HepG2 (cell line): Measurements from ENCODE around the gene SPCS2. TPM values are rescaled to one million over a fixed set of nuclear protein-coding genes. Genes with fewer than 3 reads are reported as not detected.

Experiments
- HOXA9 ChIP-seq: sonication (generic); formaldehyde crosslinking; IDR thresholded peaks from 2 replicates; pipeline ENCODE4 v1.8.1; 2022; ENCODE audit warnings: missing genetic modification reagents, mild to moderate bottlenecking, moderate library complexity, borderline replicate concordance
- JUND ChIP-seq: sonication (generic); formaldehyde crosslinking; IDR thresholded peaks from 2 replicates; pipeline ENCODE4 v1.8.0; 2022; ENCODE audit warnings: mild to moderate bottlenecking, missing genetic modification reagents
- POLR2AphosphoS5 ChIP-seq: IDR thresholded peaks from 2 replicates; pipeline ENCODE4 v1.6.1; 2012; ENCODE audit warnings: low read depth, low read length
- SYNCRIP ChIP-seq: fragments of 200-400 bp; formaldehyde crosslinking; IDR thresholded peaks from 2 replicates; pipeline ENCODE4 v1.6.1; 2018; ENCODE audit warnings: mild to moderate bottlenecking, low read depth, low read length; ENCODE audit not compliant: insufficient read depth
- TIGD3 ChIP-seq: sonication (generic); formaldehyde crosslinking; IDR thresholded peaks from 2 replicates; pipeline ENCODE4 v1.5.1; 2020; ENCODE audit warnings: mild to moderate bottlenecking, missing genetic modification reagents, borderline replicate concordance
- USF2 ChIP-seq, 2 experiments: sonication (generic) in 1 of 2; formaldehyde crosslinking in 1 of 2; IDR thresholded peaks; 2 replicates each; pipeline versions ENCODE4 v1.5.1 to v1.6.1; 2011 to 2020; ENCODE audit warnings: borderline replicate concordance in 1 of 2, low read depth in 1 of 2, low read length in 1 of 2, mild to moderate bottlenecking in 1 of 2, missing genetic modification reagents in 1 of 2, moderate library complexity in 1 of 2
- ZNF496 ChIP-seq: sonication (generic); formaldehyde crosslinking; IDR thresholded peaks from 2 replicates; pipeline ENCODE4 v1.8.1; 2023; ENCODE audit warnings: mild to moderate bottlenecking, moderate library complexity, missing genetic modification reagents; ENCODE audit not compliant: insufficient replicate concordance
- polyA plus RNA-seq, 8 experiments: library from polyadenylated mRNA; depleted of rRNA in 3 of 8; stranded (reverse) in 7 of 8; unstranded in 1 of 8; fragments of >200 nt; fragmentation: Illumina TruSeq in 4 of 8; extraction: Trizol in 4 of 8; gene quantifications; 2 replicates each; pipeline versions ENCODE4 v1.2.1 to v1.2.3, GENCODE V29; 2011 to 2016; ENCODE audit warnings: low read depth in 4 of 8, missing spikeins in 1 of 8, mixed read lengths in 1 of 8; ENCODE audit not compliant: insufficient read depth in 1 of 8
- total RNA-seq, 5 experiments: library from RNA; depleted of rRNA; stranded (reverse); fragments of >200 nt; fragmentation: Illumina TruSeq; extraction: Trizol; gene quantifications; 2 replicates each; pipeline ENCODE4 v1.2.3, GENCODE V29; 2016; ENCODE audit warnings: low read depth in 1 of 5
- TF ChIP-seq, protein P1 (sequence below): sonication (generic); formaldehyde crosslinking; IDR thresholded peaks from 2 replicates; pipeline ENCODE4 v1.5.1; 2020; ENCODE audit warnings: missing genetic modification reagents, mild to moderate bottlenecking, borderline replicate concordance
- TF ChIP-seq, protein P2 (sequence below): sonication (generic); formaldehyde crosslinking; IDR thresholded peaks from 2 replicates; pipeline ENCODE4 v1.9.0; 2021; ENCODE audit warnings: missing genetic modification reagents, mild to moderate bottlenecking, borderline replicate concordance

Gene SPCS2
- total and polyA plus RNA-seq, 2 of the 13 experiments (the other 11 are each of a cell fraction or from before 2014, with no cell fraction given) = 87.3 to 142 TPM

GRCh38 chr11:74937696-74938475 lies 11.2 kb upstream of the SPCS2 start (continued):
- TF ChIP-seq, protein P1, sequence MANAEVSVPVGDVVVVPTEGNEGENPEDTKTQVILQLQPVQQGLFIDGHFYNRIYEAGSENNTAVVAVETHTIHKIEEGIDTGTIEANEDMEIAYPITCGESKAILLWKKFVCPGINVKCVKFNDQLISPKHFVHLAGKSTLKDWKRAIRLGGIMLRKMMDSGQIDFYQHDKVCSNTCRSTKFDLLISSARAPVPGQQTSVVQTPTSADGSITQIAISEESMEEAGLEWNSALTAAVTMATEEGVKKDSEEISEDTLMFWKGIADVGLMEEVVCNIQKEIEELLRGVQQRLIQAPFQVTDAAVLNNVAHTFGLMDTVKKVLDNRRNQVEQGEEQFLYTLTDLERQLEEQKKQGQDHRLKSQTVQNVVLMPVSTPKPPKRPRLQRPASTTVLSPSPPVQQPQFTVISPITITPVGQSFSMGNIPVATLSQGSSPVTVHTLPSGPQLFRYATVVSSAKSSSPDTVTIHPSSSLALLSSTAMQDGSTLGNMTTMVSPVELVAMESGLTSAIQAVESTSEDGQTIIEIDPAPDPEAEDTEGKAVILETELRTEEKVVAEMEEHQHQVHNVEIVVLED (CRISPR knock-in tag) = no peak
- TF ChIP-seq USF2 (IDR thresholded peaks at IDR 0.05; ENCODE audit: low read depth, low read length) (no peak), USF2 (CRISPR knock-in tag; IDR thresholded peaks at IDR 0.05; ENCODE audit: borderline replicate concordance) (no peak), ZNF496 (CRISPR knock-in tag) (no peak), HOXA9 (CRISPR knock-in tag) (no peak), SYNCRIP (no peak), JUND (CRISPR knock-in tag) (no peak), POLR2AphosphoS5 (no peak), TIGD3 (CRISPR knock-in tag) (no peak)
- TF ChIP-seq, protein P2, sequence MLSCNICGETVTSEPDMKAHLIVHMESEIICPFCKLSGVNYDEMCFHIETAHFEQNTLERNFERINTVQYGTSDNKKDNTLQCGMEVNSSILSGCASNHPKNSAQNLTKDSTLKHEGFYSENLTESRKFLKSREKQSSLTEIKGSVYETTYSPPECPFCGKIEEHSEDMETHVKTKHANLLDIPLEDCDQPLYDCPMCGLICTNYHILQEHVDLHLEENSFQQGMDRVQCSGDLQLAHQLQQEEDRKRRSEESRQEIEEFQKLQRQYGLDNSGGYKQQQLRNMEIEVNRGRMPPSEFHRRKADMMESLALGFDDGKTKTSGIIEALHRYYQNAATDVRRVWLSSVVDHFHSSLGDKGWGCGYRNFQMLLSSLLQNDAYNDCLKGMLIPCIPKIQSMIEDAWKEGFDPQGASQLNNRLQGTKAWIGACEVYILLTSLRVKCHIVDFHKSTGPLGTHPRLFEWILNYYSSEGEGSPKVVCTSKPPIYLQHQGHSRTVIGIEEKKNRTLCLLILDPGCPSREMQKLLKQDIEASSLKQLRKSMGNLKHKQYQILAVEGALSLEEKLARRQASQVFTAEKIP (CRISPR knock-in tag) = no peak
